ENCODE results near the gene DNAAF5.
A peak's percentile ranks its signal among the peaks of the same experiment; 100 is the strongest.

Gene DNAAF5

GRCh38 chr7:726084-726853, at the start of gene DNAAF5:
TSS of gene DNAAF5 (plus strand) at chr7:726699. CDS start at chr7:726721, 22 bp downstream.
- DNase-seq (ENCODE audit: low read depth), result peak; percentile 27

GRCh38 chr7:676972-677385, 49.5 kb upstream of the DNAAF5 start:
- DNase-seq (ENCODE audit: low read depth), result no peak

- DNase-seq (ENCODE audit: low read depth), result no peak
Measured at GRCh38 chr7:680411-681127, 45.9 kb upstream of the DNAAF5 start.

- no peak for DNase-seq (ENCODE audit: low read depth)
Measured at GRCh38 chr7:681551-682307, 44.8 kb upstream of the DNAAF5 start.

- DNase-seq (ENCODE audit: low read depth), result no peak
Measured at GRCh38 chr7:682810-683209, 43.7 kb upstream of the DNAAF5 start.

- no peak for DNase-seq (ENCODE audit: low read depth)
Measured at GRCh38 chr7:683526-684205, 42.8 kb upstream of the DNAAF5 start.

GRCh38 chr7:684416-684815, 42.1 kb upstream of the DNAAF5 start:
- no peak for DNase-seq (ENCODE audit: low read depth)

GRCh38 chr7:685540-685939, 41.0 kb upstream of the DNAAF5 start:
- no peak for DNase-seq (ENCODE audit: low read depth)

- no peak for DNase-seq (ENCODE audit: low read depth)
Measured at GRCh38 chr7:690478-691360, 35.8 kb upstream of the DNAAF5 start.

GRCh38 chr7:691361-692045, 35.0 kb upstream of the DNAAF5 start:
- DNase-seq (ENCODE audit: low read depth), result no peak

- DNase-seq (ENCODE audit: low read depth), result no peak
Measured at GRCh38 chr7:693280-693679, 33.2 kb upstream of the DNAAF5 start.

- DNase-seq (ENCODE audit: low read depth), result no peak
Measured at GRCh38 chr7:696426-696811, 30.1 kb upstream of the DNAAF5 start.

- DNase-seq (ENCODE audit: low read depth), result no peak
Measured at GRCh38 chr7:696812-697551, 29.5 kb upstream of the DNAAF5 start.

GRCh38 chr7:698515-699475, 27.7 kb upstream of the DNAAF5 start:
- DNase-seq (ENCODE audit: low read depth), result no peak

- DNase-seq (ENCODE audit: low read depth), result no peak
Measured at GRCh38 chr7:699476-700170, 26.9 kb upstream of the DNAAF5 start.

- DNase-seq (ENCODE audit: low read depth), result no peak
Measured at GRCh38 chr7:701086-701671, 25.3 kb upstream of the DNAAF5 start.

GRCh38 chr7:703049-703448, 23.4 kb upstream of the DNAAF5 start:
- no peak for DNase-seq (ENCODE audit: low read depth)

GRCh38 chr7:706721-707120, 19.8 kb upstream of the DNAAF5 start:
- DNase-seq (ENCODE audit: low read depth), result no peak
